Activated CD8-positive, alpha-beta memory T cell treated with anti-CD3 and anti-CD28 coated beads, Interleukin-2, amount 50 U/mL, for 4 hours (primary cell): Measurements from ENCODE around the gene COL4A5.

Source experiments
- DNase-seq: peaks from one replicate; pipeline ENCODE4 v3.0.0-alpha.2; 2020

COL4A5 gene

GRCh38 chrX:108642273-108642628 is 202.6 kb downstream of the COL4A5 start:
- DNase-seq: no peak

- DNase-seq: no peak
These were observed 225.1 kb downstream of the COL4A5 start for GRCh38 chrX:108664701-108665100.

- no peak for DNase-seq
These were observed 226.5 kb downstream of the COL4A5 start for GRCh38 chrX:108666101-108666500.

- DNase-seq: no peak
These were observed 231.9 kb downstream of the COL4A5 start for GRCh38 chrX:108671526-108671925.

- DNase-seq: no peak
These were observed 257.1 kb downstream of the COL4A5 start for GRCh38 chrX:108696690-108697089.

- DNase-seq: no peak
These were observed 259.7 kb downstream of the COL4A5 start for GRCh38 chrX:108699368-108699767.

- DNase-seq: no peak
These were observed 262.0 kb downstream of the COL4A5 start for GRCh38 chrX:108701633-108702032.

- no peak for DNase-seq
These were observed 262.9 kb downstream of the COL4A5 start for GRCh38 chrX:108702530-108702929.

- DNase-seq: no peak
These were observed 265.2 kb downstream of the COL4A5 start for GRCh38 chrX:108704839-108705238.

GRCh38 chrX:108712886-108713285 is 273.2 kb downstream of the COL4A5 start:
- no peak for DNase-seq

- DNase-seq: no peak
These were observed 282.9 kb downstream of the COL4A5 start for GRCh38 chrX:108722561-108722960.

- no peak for DNase-seq
These were observed 287.1 kb downstream of the COL4A5 start for GRCh38 chrX:108726748-108727147.

- DNase-seq: no peak
These were observed 291.5 kb downstream of the COL4A5 start for GRCh38 chrX:108731153-108731552.

- DNase-seq: no peak
These were observed 293.1 kb downstream of the COL4A5 start for GRCh38 chrX:108732630-108733321.

- DNase-seq: no peak
These were observed 294.8 kb downstream of the COL4A5 start for GRCh38 chrX:108734426-108734825.

- DNase-seq: no peak
These were observed 295.5 kb downstream of the COL4A5 start for GRCh38 chrX:108735091-108735678.

GRCh38 chrX:108735679-108736508 is 296.3 kb downstream of the COL4A5 start:
- no peak for DNase-seq

- no peak for DNase-seq
These were observed 297.2 kb downstream of the COL4A5 start, which contains the start of gene IRS4 for GRCh38 chrX:108736509-108737479. IRS4 (minus strand) TSS chrX:108736563.

- DNase-seq: no peak
These were observed 298.1 kb downstream of the COL4A5 start for GRCh38 chrX:108737754-108738153.

- DNase-seq: no peak
These were observed 300.7 kb downstream of the COL4A5 start for GRCh38 chrX:108740299-108740774.
